Lung (tissue), 12 donors: ENCODE measurements around the gene PRKCE. TPM values are rescaled to one million over a fixed set of nuclear protein-coding genes. Genes with fewer than 3 reads are reported as not detected.

Source experiments
- ATAC-seq: fragments of 200-7000 bp; cut with Tn5 transposase; one replicate; pipeline ENCODE4 v1.9.1; 2020; ENCODE audit warnings: moderate number of reproducible peaks; ENCODE audit not compliant: insufficient read depth, low FRiP score
- DNase-seq, 3 donors: peaks; one replicate each; pipeline ENCODE4 v3.0.0-alpha.2; 2013 to 2017
- H3K27ac ChIP-seq, 2 donors: one replicate each; pipeline ENCODE4 v1.5.1; 2013; ENCODE audit warnings: mild to moderate bottlenecking in 2 of 2, moderate library complexity in 2 of 2, control low read depth in 1 of 2, inconsistent platforms in 1 of 2, low read depth in 1 of 2, low read length in 1 of 2
- H3K27me3 ChIP-seq, 3 donors: one replicate each; pipeline ENCODE4 v1.5.1; 2013; ENCODE audit warnings: low read length in 2 of 3; ENCODE audit not compliant: control insufficient read depth in 3 of 3, insufficient read depth in 3 of 3
- H3K36me3 ChIP-seq, 4 donors: one replicate each; pipeline ENCODE4 v1.5.1; 2013; ENCODE audit warnings: low read length in 4 of 4, mild to moderate bottlenecking in 1 of 4, moderate library complexity in 1 of 4; ENCODE audit not compliant: control insufficient read depth in 4 of 4, insufficient read depth in 4 of 4
- H3K4me1 ChIP-seq, 5 donors: one replicate each; pipeline ENCODE4 v1.5.1; 2013; ENCODE audit warnings: low read length in 5 of 5, mild to moderate bottlenecking in 2 of 5, moderate library complexity in 1 of 5; ENCODE audit not compliant: control insufficient read depth in 5 of 5, insufficient read depth in 5 of 5
- H3K4me3 ChIP-seq: one replicate; pipeline ENCODE4 v1.5.1; 2013; ENCODE audit warnings: mild to moderate bottlenecking, control low read depth, moderate library complexity
- H3K9ac ChIP-seq, 2 donors: one replicate each; pipeline ENCODE4 v1.5.1; 2013; ENCODE audit warnings: low read length in 2 of 2, control low read depth in 1 of 2; ENCODE audit not compliant: insufficient read depth in 1 of 2
- H3K9me3 ChIP-seq, 4 donors: one replicate each; pipeline ENCODE4 v1.5.1; 2013; ENCODE audit warnings: low read length in 3 of 4, mild to moderate bottlenecking in 1 of 4, moderate library complexity in 1 of 4; ENCODE audit not compliant: control insufficient read depth in 4 of 4, insufficient read depth in 3 of 4
- CTCF ChIP-seq: IDR thresholded peaks from 2 replicates; pipeline ENCODE4 v1.5.1; 2012; ENCODE audit warnings: mild to moderate bottlenecking; ENCODE audit errors: control extremely low read depth, extremely low read depth
- WGBS, 2 donors: extraction: QIAGEN DNeasy Blood & Tissue Kit; methylation state at CpG; one replicate each; pipeline ENCODE4 v1.1.7; 2013; 5-methylcytosine and 5-hydroxymethylcytosine counted together
- polyA plus RNA-seq, 2 donors: library from polyadenylated mRNA; stranded (reverse); fragments of 200-250 nt; gene quantifications; one replicate each; pipeline ENCODE4 v1.2.1, GENCODE V29; 2013
- total RNA-seq, 2 donors: library from RNA; depleted of rRNA in 1 of 2; stranded (reverse); fragments of >200 nt in 1 of 2; gene quantifications; one replicate each; pipeline ENCODE4 v1.2.1, GENCODE V29; 2014 to 2021
- donor health status: control.
- donor health status: control.
- donor health status: Bipolar disorder and iron deficiency.
- donor health status: healthy.
- donor health status: DM: yes; HTN: yes; CAD: no.

PRKCE gene
- total and polyA plus RNA-seq, 4 donors = 12.5 to 82.2 (median 32.1) TPM

DNA sequence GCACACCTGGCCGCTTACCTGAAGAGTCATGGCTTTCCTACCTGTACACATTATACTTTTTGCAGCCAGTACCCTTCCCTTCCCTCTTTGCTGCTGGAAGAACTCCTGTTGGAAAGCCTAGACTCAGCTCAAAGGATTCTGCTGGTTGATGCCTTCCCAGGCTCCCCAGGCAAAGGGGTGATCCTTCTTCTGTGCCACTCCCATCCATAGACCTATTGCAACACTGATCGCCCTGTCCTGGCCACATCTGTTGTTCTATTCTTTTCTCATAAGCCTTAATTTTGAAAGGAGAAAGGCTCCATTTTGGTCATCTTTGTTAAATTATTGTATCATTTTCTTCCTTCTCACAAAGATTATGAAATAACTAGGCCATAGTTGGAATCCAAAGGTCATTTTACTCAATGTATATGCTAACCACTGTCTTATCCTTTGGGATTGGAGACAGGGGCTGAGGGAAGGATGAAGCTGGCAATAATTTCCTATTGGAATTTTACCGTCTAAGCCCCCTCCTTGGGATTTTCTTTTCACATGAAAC, 3.4 kb upstream of the PRKCE start:
- 82 to 87% methylated on average over 3 of the region's 3 CpGs for WGBS, 2 donors
- no peaks in the 10 kb centered on the region for H3K27me3 ChIP-seq
- peaks cover 0 to 29% (median 4%) of the 10 kb centered on the region in 5 donors for H3K4me1 ChIP-seq
- TF ChIP-seq CTCF = no peak
- H3K27ac ChIP-seq = no peak overlapping the region
- no peak for ATAC-seq
- H3K36me3 ChIP-seq = no peaks in the 10 kb centered on the region
- peaks cover 0 to 1% (median 0%) of the 10 kb centered on the region in 4 donors for H3K9me3 ChIP-seq
- no peak overlapping the region for H3K9ac ChIP-seq
- no peak overlapping the region for H3K4me3 ChIP-seq
- no peak for DNase-seq

DNA sequence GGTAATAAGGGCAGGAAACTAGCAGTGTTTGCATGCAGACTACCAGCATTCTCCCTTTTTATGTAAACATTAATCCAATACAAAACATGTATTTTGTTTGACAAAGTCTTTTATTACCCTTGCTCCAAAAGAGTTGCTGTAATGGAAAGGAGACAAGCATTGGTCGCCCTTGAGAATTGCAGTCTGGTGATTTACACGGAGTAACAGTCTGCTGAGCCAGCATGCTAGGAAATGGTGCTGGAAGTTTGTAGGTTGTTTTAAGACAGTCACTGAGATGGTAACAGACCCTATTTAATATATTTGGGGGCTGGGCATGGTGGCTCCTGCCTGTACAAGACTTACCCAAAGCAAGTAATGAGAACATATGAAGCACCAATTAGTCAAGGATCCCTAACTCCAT, 2.8 kb upstream of the PRKCE start:
- no peak for TF ChIP-seq CTCF
- Histone ChIP-seq H3K27ac (no peak overlapping the region), H3K4me1 (peaks cover 0 to 30% (median 4%) of the 10 kb centered on the region in 5 donors), H3K4me3 (no peak overlapping the region), H3K27me3 (no peaks in the 10 kb centered on the region), H3K9me3 (peaks cover 0 to 1% (median 0%) of the 10 kb centered on the region in 4 donors), H3K9ac (no peak overlapping the region), H3K36me3 (no peaks in the 10 kb centered on the region)
- ATAC-seq = no peak
- 73 to 85% methylated on average over 2 of the region's 2 CpGs for WGBS, 2 donors
- no peak for DNase-seq

DNA sequence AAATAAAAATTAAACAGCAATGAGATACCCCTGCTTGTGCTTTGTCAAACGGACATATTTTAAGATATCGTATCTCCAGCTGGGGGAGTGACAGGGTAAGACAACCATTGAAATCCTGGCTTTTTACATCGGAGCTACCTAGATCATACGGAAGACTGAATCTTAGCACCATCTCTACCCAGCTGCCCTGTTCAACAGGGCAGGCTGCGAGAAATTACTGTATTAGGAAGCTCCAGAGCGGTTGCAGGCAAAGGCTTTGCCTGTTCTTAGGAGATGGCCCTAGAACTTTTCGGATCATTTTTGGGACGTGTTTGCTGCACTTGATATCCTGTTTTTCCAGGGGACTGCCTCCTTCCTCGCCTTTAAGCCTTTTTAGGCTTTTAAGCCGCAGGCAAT, 2.0 kb upstream of the PRKCE start:
- ATAC-seq = no peak
- 3 to 11% methylated on average over 10 of the region's 10 CpGs for WGBS, 2 donors
- no peak for TF ChIP-seq CTCF
- Histone ChIP-seq H3K4me3 (peak overlapping the region; percentile 81), H3K4me1 (peaks cover 0 to 37% (median 8%) of the 10 kb centered on the region in 5 donors), H3K9ac (peak overlapping the region; percentile 71 to 84), H3K9me3 (peaks cover 0 to 1% (median 0%) of the 10 kb centered on the region in 4 donors), H3K27me3 (no peaks in the 10 kb centered on the region), H3K27ac (peak overlapping the region; percentile 98), H3K36me3 (no peaks in the 10 kb centered on the region)
- peak in 2 of 3 donors; percentile 47 to 52 for DNase-seq
